Osteocyte (in vitro differentiated cells): ENCODE measurements around the gene PRCD. TPM values are rescaled to one million over a fixed set of nuclear protein-coding genes. Genes with fewer than 3 reads are reported as not detected.

ENCODE experiments used
- DNase-seq: peaks from one replicate; pipeline ENCODE4 v3.0.0; 2021; ENCODE audit warnings: mixed read lengths; ENCODE audit not compliant: unreplicated experiment; ENCODE audit errors: extremely low spot score
- H3K27ac Mint-ChIP-seq: one replicate; pipeline ENCODE4 v1.8.0; 2021; ENCODE audit warnings: mild to moderate bottlenecking, mixed read lengths; ENCODE audit not compliant: unreplicated experiment
- H3K27me3 Mint-ChIP-seq: one replicate; pipeline ENCODE4 v1.8.0; 2021; ENCODE audit warnings: mixed read lengths; ENCODE audit not compliant: unreplicated experiment
- H3K36me3 Mint-ChIP-seq: one replicate; pipeline ENCODE4 v1.8.0; 2021; ENCODE audit warnings: mixed read lengths; ENCODE audit not compliant: unreplicated experiment
- H3K4me1 Mint-ChIP-seq: one replicate; pipeline ENCODE4 v1.8.0; 2021; ENCODE audit warnings: mixed read lengths; ENCODE audit not compliant: unreplicated experiment
- H3K4me3 Mint-ChIP-seq: one replicate; pipeline ENCODE4 v1.8.0; 2021; ENCODE audit warnings: mild to moderate bottlenecking, moderate library complexity, mixed read lengths; ENCODE audit not compliant: unreplicated experiment
- H3K9me3 Mint-ChIP-seq: one replicate; pipeline ENCODE4 v1.8.0; 2021; ENCODE audit warnings: mixed read lengths; ENCODE audit not compliant: unreplicated experiment
- CTCF ChIP-seq: fragments of 200-600 bp; sonication (generic); IDR thresholded peaks from 2 replicates; pipeline ENCODE4 v1.5.0; 2021; ENCODE audit warnings: antibody characterized with exemption, mild to moderate bottlenecking, moderate library complexity
- total RNA-seq: library from RNA; stranded (reverse); gene quantifications from 2 replicates; pipeline ENCODE4 v1.2.1, GENCODE V29; 2021

The PRCD gene
- total RNA-seq, 1 donor from 2014 or later: 1.3 TPM

DNA sequence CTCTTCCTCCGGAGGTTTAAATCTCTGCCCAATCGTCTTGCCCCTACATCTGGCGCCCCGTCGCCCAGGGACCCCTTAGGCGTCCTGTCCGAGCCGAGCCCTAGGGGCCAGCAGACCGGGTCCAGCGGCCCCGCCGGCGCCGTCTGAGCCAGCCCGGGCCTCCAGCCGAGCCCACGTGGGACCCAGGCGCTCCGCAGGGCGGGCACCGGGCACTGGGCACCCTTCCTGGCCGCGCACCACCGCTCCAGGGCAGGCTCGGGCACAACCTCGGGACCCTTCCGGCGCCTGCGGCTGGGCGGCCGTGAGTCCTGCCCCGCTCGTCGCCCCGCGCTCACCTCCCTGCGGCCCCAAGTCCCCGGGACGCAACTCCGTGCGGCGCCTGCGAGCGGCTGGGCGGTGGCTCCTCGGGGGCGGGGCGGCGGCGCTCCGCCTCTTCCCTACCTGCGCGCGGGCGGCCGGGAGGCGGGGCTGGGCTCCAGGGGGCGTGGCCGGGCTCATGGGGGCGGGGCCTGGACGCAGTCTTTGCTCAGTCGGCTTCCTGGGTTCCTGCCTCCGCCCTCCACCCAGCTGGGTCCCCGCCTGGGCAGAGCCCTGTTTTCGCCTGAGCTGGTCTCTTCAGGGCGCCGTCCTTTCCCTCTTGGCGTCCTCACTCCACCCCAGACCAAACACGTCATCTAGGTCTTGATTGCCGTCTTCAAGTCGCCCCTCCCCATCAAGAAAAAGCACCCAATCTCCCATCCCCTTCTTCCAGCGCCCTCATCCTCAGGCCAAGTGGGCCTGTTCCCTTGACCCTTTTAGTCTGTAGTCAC lies 38.6 kb upstream of the PRCD start, which contains the start of gene RHBDF2:
Gene RHBDF2, minus strand, starts transcription at position 406 of the 809 bp plus-strand sequence. CDS start 19,899 bp downstream, outside the sequence.
- Mint-ChIP-seq H3K27ac (peak within 1 kb of the TSS; percentile 89), H3K9me3 (no peaks in the 10 kb centered on the region), H3K4me1 (peaks cover 51% of the 10 kb centered on the region), H3K4me3 (peak within 1 kb of the TSS; percentile 81), H3K27me3 (no peaks in the 10 kb centered on the region), H3K36me3 (no peaks in the 10 kb centered on the region)
- DNase-seq: peak; percentile 94
- TF ChIP-seq CTCF: no peak

- TF ChIP-seq CTCF: no peak
- DNase-seq: no peak
- Mint-ChIP-seq H3K27me3 (peaks cover 1% of the 10 kb centered on the region), H3K4me3 (peak overlapping the region; percentile 81), H3K36me3 (no peaks in the 10 kb centered on the region), H3K4me1 (peaks cover 47% of the 10 kb centered on the region), H3K27ac (peak overlapping the region; percentile 89), H3K9me3 (no peaks in the 10 kb centered on the region)
These were observed 38.0 kb upstream of the PRCD start for GRCh38 chr17:76501827-76502307.

DNA sequence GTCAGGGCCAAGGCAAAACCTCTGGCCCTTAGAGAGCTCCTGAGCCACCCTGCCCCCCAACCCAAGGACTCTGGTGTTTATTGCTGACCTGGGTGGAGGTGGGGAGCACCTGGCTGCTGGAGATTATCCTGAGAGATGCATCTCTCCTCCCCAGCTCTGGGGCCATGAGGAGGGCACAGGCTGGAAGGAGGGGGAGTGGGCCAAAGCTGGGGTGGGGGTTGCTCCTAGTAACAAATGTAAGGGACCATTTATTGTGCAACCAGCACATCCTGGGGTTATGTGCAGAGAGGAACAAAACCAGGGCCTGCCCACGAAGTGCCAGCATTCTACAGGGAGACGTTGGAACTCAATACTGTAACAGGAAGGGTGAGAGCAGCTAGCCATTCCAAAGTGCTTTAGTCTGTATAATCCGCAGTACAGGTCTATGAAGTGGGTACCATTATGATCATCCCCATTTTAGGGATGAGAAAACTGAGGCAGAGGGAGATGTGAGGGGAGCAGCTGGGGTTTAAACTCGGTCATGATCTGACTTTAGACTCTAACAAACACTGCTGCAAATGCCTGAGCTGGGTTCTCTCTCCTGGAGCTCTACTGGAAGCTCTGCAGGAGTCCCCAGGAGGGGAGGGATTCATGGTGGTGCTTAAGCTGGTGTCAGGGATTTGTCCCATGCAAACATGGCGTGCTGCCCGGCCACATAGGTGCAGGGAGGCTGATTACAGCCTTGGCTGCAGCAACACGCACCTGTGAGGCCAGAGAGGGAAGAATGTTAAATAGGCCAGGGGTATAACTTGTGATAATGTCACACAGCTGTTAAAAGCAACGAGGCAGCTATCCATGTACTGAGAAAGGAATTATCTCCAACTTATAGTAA lies 37.3 kb upstream of the PRCD start:
- peaks cover 40% of the 10 kb centered on the region for H3K4me1 Mint-ChIP-seq
- no peak for DNase-seq
- no peaks in the 10 kb centered on the region for H3K9me3 Mint-ChIP-seq
- H3K27ac Mint-ChIP-seq: no peak overlapping the region
- no peaks in the 10 kb centered on the region for H3K36me3 Mint-ChIP-seq
- no peak overlapping the region for H3K4me3 Mint-ChIP-seq
- H3K27me3 Mint-ChIP-seq: peaks cover 7% of the 10 kb centered on the region
- no peak for TF ChIP-seq CTCF

- Mint-ChIP-seq H3K36me3 (no peaks in the 10 kb centered on the region), H3K9me3 (no peaks in the 10 kb centered on the region), H3K4me3 (no peak overlapping the region), H3K27ac (no peak overlapping the region), H3K4me1 (peaks cover 25% of the 10 kb centered on the region), H3K27me3 (peaks cover 20% of the 10 kb centered on the region)
- TF ChIP-seq CTCF: no peak
- no peak for DNase-seq
These were observed 35.7 kb upstream of the PRCD start for GRCh38 chr17:76504117-76504516.
